HepG2 (cell line): ENCODE measurements around the gene KLHL21. TPM values are rescaled to one million over a fixed set of nuclear protein-coding genes. Genes with fewer than 3 reads are reported as not detected.

Source experiments
- ATF7-NPFF ChIP-seq: sonication (generic); formaldehyde crosslinking; IDR thresholded peaks from 2 replicates; pipeline ENCODE4 v1.8.1; 2023; ENCODE audit warnings: mild to moderate bottlenecking, low read depth, missing genetic modification reagents, moderate library complexity
- HDAC6 ChIP-seq: fragments of 200-600 bp; sonication (generic); IDR thresholded peaks from 2 replicates; pipeline ENCODE4 v1.7.0; 2017; ENCODE audit warnings: mild to moderate bottlenecking, antibody characterized with exemption, low read length, low read depth
- MED1 ChIP-seq: sonication (generic); formaldehyde crosslinking; IDR thresholded peaks from 2 replicates; pipeline ENCODE4 v1.4.0; 2020; ENCODE audit warnings: missing genetic modification reagents
- MED8 ChIP-seq: sonication (generic); formaldehyde crosslinking; IDR thresholded peaks from 2 replicates; pipeline ENCODE4 v1.8.1; 2023; ENCODE audit warnings: mild to moderate bottlenecking, missing genetic modification reagents; ENCODE audit not compliant: insufficient replicate concordance
- PPARG ChIP-seq: conservative IDR thresholded peaks from 2 replicates; pipeline ENCODE4 v1.6.1; 2016; ENCODE audit warnings: missing biosample characterization, missing genetic modification reagents
- REL ChIP-seq: sonication (generic); formaldehyde crosslinking; conservative IDR thresholded peaks from 2 replicates; pipeline ENCODE4 v1.8.0; 2022; ENCODE audit warnings: mild to moderate bottlenecking, missing genetic modification reagents, moderate library complexity
- SMAD9 ChIP-seq: sonication (generic); formaldehyde crosslinking; IDR thresholded peaks from 2 replicates; pipeline ENCODE4 v1.5.1; 2020; ENCODE audit warnings: mild to moderate bottlenecking, missing genetic modification reagents
- STAT5B ChIP-seq: sonication (generic); formaldehyde crosslinking; IDR thresholded peaks from 2 replicates; pipeline ENCODE4 v1.4.0; 2020; ENCODE audit warnings: missing genetic modification reagents
- THAP8 ChIP-seq: sonication (generic); formaldehyde crosslinking; IDR thresholded peaks from 2 replicates; pipeline ENCODE4 v1.5.1; 2020; ENCODE audit warnings: missing genetic modification reagents, mild to moderate bottlenecking, borderline replicate concordance
- THAP9 ChIP-seq: sonication (generic); formaldehyde crosslinking; IDR thresholded peaks from 2 replicates; pipeline ENCODE4; 2020; ENCODE audit warnings: missing genetic modification reagents, mild to moderate bottlenecking, borderline replicate concordance
- TMF1 ChIP-seq: sonication (generic); formaldehyde crosslinking; IDR thresholded peaks from 2 replicates; pipeline ENCODE4 v1.8.1; 2022; ENCODE audit warnings: low read depth, missing genetic modification reagents
- ZBTB39 ChIP-seq: sonication (generic); formaldehyde crosslinking; IDR thresholded peaks from 2 replicates; pipeline ENCODE4 v1.5.0; 2020; ENCODE audit warnings: missing genetic modification reagents
- ZNF30 ChIP-seq: sonication (generic); formaldehyde crosslinking; IDR thresholded peaks from 2 replicates; pipeline ENCODE4 v1.5.0; 2020; ENCODE audit warnings: mild to moderate bottlenecking, missing genetic modification reagents
- ZNF317 ChIP-seq: sonication (generic); formaldehyde crosslinking; IDR thresholded peaks from 2 replicates; pipeline ENCODE4 v1.5.0; 2020; ENCODE audit warnings: mild to moderate bottlenecking, missing genetic modification reagents
- ZNF558 ChIP-seq: sonication (generic); formaldehyde crosslinking; IDR thresholded peaks from 2 replicates; pipeline ENCODE4 v1.9.0; 2022; ENCODE audit warnings: mild to moderate bottlenecking, missing genetic modification reagents, borderline replicate concordance
- ZNF577 ChIP-seq: sonication (generic); formaldehyde crosslinking; IDR thresholded peaks from 2 replicates; pipeline ENCODE4 v1.4.0; 2020; ENCODE audit warnings: mild to moderate bottlenecking, low read depth, missing genetic modification reagents, borderline replicate concordance
- ZNF605 ChIP-seq: sonication (generic); formaldehyde crosslinking; IDR thresholded peaks from 2 replicates; pipeline ENCODE4 v1.8.0; 2022; ENCODE audit warnings: mild to moderate bottlenecking, missing genetic modification reagents
- ZNF616 ChIP-seq: sonication (generic); formaldehyde crosslinking; IDR thresholded peaks from 2 replicates; pipeline ENCODE4 v1.5.0; 2020; ENCODE audit warnings: low read depth, mild to moderate bottlenecking, missing genetic modification reagents
- polyA plus RNA-seq, 8 experiments: library from polyadenylated mRNA; depleted of rRNA in 3 of 8; stranded (reverse) in 7 of 8; unstranded in 1 of 8; fragments of >200 nt; fragmentation: Illumina TruSeq in 4 of 8; extraction: Trizol in 4 of 8; gene quantifications; 2 replicates each; pipeline versions ENCODE4 v1.2.1 to v1.2.3, GENCODE V29; 2011 to 2016; ENCODE audit warnings: low read depth in 4 of 8, missing spikeins in 1 of 8, mixed read lengths in 1 of 8; ENCODE audit not compliant: insufficient read depth in 1 of 8
- total RNA-seq, 5 experiments: library from RNA; depleted of rRNA; stranded (reverse); fragments of >200 nt; fragmentation: Illumina TruSeq; extraction: Trizol; gene quantifications; 2 replicates each; pipeline ENCODE4 v1.2.3, GENCODE V29; 2016; ENCODE audit warnings: low read depth in 1 of 5

KLHL21 gene
- total and polyA plus RNA-seq, 2 of the 13 experiments (the other 11 are each of a cell fraction or from before 2014, with no cell fraction given): 14.8 to 25.0 TPM

- TF ChIP-seq THAP9 (CRISPR knock-in tag) (peak; percentile 53; the same call in 1 of the 2 replicates), MED8 (CRISPR knock-in tag) (peak; percentile 72), ZNF558 (CRISPR knock-in tag) (no peak; the same call in 1 of the 2 replicates), MED1 (CRISPR knock-in tag) (peak; percentile 82), ZBTB39 (CRISPR knock-in tag) (peak; percentile 67), ZNF30 (CRISPR knock-in tag) (0 out of 2 replicates have a peak, but pooled peaks have one; percentile 60), THAP8 (no peak), ZNF605 (CRISPR knock-in tag) (no peak), ATF7-NPFF (CRISPR knock-in tag) (peak; percentile 95), PPARG (CRISPR knock-in tag) (0 out of 2 replicates have a peak, but pooled peaks have one; percentile 50), HDAC6 (no peak), STAT5B (no peak), ZNF616 (CRISPR knock-in tag) (no peak), ZNF577 (CRISPR knock-in tag) (no peak), TMF1 (CRISPR knock-in tag) (0 out of 2 replicates have a peak, but pooled peaks have one; percentile 47), SMAD9 (CRISPR knock-in tag) (no peak), REL (CRISPR knock-in tag) (no peak), ZNF317 (CRISPR knock-in tag) (peak; percentile 74)
These were observed 48.4 kb downstream of the KLHL21 start, which contains the start of gene NOL9 (continued) for GRCh38 chr1:6554031-6554906.
